ENCODE results near the gene TMEM272.

DNA sequence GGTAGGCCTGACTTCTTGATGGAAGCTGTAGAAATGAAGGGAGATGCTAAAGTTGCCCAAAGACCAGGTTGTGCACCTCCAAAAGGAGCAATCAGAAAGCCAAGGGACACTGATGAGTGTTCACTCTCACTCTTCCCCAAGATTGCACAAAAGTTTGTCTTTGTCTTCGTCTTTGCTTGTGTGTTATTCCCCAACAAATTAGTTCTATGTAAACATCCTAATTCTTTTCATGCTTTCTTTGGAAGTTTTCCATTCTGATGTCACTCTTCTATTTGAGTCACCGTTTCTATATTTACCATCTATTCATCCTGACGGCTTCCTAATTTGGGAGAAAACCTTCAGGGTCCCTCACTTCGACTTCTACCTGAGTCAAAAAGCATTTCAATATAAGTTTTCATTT lies 3.7 kb upstream of the TMEM272 start:
- TF ChIP-seq, protein P1, sequence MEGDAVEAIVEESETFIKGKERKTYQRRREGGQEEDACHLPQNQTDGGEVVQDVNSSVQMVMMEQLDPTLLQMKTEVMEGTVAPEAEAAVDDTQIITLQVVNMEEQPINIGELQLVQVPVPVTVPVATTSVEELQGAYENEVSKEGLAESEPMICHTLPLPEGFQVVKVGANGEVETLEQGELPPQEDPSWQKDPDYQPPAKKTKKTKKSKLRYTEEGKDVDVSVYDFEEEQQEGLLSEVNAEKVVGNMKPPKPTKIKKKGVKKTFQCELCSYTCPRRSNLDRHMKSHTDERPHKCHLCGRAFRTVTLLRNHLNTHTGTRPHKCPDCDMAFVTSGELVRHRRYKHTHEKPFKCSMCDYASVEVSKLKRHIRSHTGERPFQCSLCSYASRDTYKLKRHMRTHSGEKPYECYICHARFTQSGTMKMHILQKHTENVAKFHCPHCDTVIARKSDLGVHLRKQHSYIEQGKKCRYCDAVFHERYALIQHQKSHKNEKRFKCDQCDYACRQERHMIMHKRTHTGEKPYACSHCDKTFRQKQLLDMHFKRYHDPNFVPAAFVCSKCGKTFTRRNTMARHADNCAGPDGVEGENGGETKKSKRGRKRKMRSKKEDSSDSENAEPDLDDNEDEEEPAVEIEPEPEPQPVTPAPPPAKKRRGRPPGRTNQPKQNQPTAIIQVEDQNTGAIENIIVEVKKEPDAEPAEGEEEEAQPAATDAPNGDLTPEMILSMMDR (optimal IDR thresholded peaks at IDR 0.05 in 1 of 3, IDR thresholded peaks at IDR 0.05 in 1 of 3, conservative IDR thresholded peaks at IDR 0.05 in 1 of 3; ENCODE audit: extremely low read depth in 1 of 3, insufficient read depth in 2 of 3, low read length in 3 of 3): no peak
- TF ChIP-seq EZH2 (IDR thresholded peaks at IDR 0.05; ENCODE audit: low read length): no peak
